Measurements from ENCODE around the gene TMEM120B. TPM values are rescaled to one million over a fixed set of nuclear protein-coding genes. Genes with fewer than 3 reads are reported as not detected.

TMEM120B gene
- polyA plus RNA-seq, 3 donors from 2014 or later, result 1.8 to 4.0 (median 3.1) TPM

DNA sequence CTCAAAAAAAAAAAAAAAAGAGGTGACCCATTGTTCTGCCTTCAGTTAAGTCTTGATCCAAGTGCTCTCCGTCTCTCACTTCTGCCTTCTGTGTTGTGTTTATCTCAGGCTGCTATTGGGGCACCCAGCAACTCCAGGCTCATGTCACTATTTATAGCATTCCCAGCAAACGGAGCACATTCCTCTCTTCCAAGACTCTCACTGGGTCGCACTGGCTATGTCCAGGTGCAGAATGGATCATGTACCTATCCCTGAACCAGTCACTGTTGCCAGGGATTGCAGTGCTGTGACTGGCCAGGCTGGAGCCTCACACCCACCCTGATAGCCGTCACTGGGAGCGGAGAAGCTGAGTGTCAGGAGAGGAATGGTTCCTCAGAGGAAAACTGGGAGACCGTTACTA lies 49.7 kb downstream of the TMEM120B start:
- Mint-ChIP-seq H3K27me3 (ENCODE audit: low read depth in 3 of 3) (no peaks in the 10 kb centered on the region), H3K4me3 (no peak overlapping the region), H3K36me3 (no peaks in the 10 kb centered on the region), H3K27ac (no peak overlapping the region), H3K9me3 (no peaks in the 10 kb centered on the region), H3K4me1 (peaks cover 0 to 7% of the 10 kb centered on the region in 2 donors)
- DNase-seq, result no peak

DNA sequence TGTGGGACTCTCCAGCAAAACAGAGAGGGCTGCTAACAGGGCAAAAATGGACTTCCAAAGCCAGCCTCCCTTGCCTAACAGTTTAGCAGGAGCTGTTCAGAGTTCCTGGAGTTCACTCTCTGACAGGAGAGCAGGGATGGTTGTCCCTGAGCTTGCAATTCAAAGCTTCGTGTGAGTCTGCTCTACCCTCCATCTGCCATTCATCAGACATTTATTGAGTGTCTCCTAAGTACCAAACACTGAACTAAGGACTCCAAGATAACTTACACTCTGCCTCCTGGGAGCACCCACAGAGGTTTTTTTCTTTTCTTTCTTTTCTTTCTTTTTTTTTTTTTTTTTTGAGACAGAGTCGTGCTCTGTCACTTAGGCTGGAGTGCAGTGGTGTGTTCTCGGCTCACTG lies 52.3 kb downstream of the TMEM120B start:
- Mint-ChIP-seq H3K27ac (no peak overlapping the region), H3K4me3 (no peak overlapping the region), H3K9me3 (no peaks in the 10 kb centered on the region)

DNA sequence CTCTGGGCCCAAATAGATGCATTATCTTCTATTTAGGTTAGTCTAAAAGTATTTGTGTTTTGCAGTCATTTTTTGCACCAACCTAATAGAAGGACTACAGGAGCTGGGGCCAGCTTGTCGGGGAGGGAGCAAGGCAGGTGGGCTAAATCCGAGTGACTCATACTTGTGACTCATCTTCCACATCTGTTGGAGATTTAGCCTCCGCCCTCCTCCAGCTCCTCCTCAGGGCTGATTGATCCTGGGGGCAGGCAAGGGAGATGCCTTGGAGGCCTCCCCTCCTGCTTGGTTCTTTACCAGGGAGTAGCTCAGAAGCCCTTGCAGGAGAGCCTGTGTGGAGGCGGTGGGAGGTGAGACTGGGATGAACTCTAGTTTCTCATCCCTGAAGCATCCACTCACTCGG lies 53.0 kb downstream of the TMEM120B start:
- H3K27me3 Mint-ChIP-seq (ENCODE audit: low read depth in 3 of 3), result no peaks in the 10 kb centered on the region
- no peak overlapping the region for H3K4me3 Mint-ChIP-seq
- DNase-seq, result no peak
- H3K27ac Mint-ChIP-seq, result no peak overlapping the region
- H3K36me3 Mint-ChIP-seq, result no peaks in the 10 kb centered on the region
- H3K9me3 Mint-ChIP-seq, result no peaks in the 10 kb centered on the region
- H3K4me1 Mint-ChIP-seq, result peaks cover 0 to 3% of the 10 kb centered on the region in 2 donors

More for the DNA sequence above, 52.3 kb downstream of the TMEM120B start:
- Mint-ChIP-seq H3K36me3 (no peaks in the 10 kb centered on the region), H3K27me3 (ENCODE audit: low read depth in 3 of 3) (no peaks in the 10 kb centered on the region), H3K4me1 (peaks cover 0 to 3% of the 10 kb centered on the region in 2 donors)
- DNase-seq, result no peak

DNA sequence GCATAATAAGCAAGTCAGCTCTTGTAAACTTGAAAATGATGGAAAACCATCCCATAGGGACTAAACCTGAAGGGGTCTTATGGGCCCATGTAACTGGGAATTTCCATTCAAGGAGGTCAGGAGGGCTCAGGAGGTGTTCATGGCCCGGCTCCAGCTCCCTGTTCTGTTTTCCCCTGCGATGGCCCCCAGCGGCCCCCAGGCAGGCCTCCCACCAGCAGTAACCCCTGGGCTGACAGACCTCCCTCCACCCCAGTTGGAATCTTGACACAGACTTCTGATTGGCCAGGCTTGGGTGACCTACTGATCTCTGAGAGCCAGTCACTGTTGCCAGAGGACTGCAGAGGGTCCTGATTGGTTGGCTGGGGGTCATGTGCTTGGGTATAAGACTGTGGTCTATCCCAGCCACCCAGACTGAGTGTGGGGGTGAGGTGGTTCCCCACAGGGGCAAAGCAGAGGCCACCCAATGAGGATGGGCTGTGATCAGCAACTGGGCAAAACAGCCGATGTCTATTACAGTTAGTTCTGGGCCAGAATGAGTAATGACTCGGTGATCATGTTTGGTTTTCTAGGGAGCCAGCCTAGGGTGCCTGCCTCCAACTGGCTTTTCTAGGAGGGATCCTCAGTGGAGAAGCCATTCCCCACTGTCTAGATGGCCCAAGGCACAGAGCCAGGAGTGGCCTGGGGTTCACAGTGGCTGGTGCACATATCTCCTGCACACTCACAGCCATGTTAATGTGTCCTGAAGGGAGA lies 53.9 kb downstream of the TMEM120B start:
- no peaks in the 10 kb centered on the region for H3K9me3 Mint-ChIP-seq
- no peak overlapping the region for H3K27ac Mint-ChIP-seq
- no peaks in the 10 kb centered on the region for H3K27me3 Mint-ChIP-seq (ENCODE audit: low read depth in 3 of 3)
- DNase-seq, result no peak
- no peaks in the 10 kb centered on the region for H3K36me3 Mint-ChIP-seq
- H3K4me3 Mint-ChIP-seq, result no peak overlapping the region
- peaks cover 0 to 3% of the 10 kb centered on the region in 2 donors for H3K4me1 Mint-ChIP-seq

DNA sequence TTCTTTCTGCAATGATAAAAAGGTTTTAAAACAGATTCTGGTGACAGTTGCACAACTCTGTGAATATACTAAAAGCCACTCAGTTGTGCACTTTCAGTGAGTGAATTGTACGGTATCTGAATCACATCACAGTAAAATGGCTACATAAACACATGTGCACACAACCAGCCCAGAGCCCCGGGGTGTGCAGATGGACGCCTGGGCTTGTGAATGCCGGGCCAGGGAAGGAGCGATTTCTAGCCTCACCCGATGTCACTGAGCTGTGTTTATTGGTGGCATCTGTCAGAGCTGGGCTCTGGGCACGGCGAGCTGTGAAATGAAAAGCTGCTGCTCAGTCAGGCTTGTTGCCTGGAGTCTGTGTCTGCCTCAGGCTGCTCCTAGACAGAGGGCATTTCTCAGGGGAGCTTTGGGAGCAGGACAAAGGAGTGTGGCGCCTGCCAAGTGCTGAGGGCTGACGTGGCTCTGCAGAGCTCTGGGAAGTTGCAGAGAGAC lies 55.0 kb downstream of the TMEM120B start:
- Mint-ChIP-seq H3K4me3 (no peak overlapping the region), H3K36me3 (no peaks in the 10 kb centered on the region), H3K4me1 (no peaks in the 10 kb centered on the region), H3K9me3 (no peaks in the 10 kb centered on the region), H3K27ac (no peak overlapping the region), H3K27me3 (ENCODE audit: low read depth in 3 of 3) (no peaks in the 10 kb centered on the region)
- no peak for DNase-seq

DNA sequence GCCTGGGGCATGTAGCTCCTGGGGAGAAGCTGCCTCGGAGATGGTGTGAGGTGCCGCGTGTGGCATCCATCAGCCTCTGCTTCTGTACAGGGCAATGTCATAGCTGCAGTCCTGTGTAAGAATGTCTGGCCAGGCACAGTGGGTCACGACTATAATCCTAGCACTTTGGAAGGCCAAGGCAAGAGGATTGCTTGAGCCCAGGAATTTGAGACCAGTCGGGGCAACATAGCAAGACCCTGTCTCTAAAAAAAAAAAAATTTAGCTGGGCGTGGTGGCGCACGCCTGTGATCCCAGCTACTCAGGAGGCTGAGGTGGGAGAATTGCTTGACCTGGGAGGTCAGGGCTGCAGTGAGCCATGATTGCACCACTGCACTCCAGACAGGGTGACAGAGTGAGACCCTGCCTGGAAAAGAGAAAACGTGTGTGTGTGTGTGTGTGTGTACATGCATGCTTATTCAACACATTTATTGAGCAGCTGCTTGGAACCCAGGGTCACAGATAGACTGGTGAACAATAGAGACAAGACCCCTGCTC lies 56.8 kb downstream of the TMEM120B start:
- H3K9me3 Mint-ChIP-seq, result no peaks in the 10 kb centered on the region
- H3K4me3 Mint-ChIP-seq, result no peak overlapping the region
- DNase-seq, result no peak
- H3K4me1 Mint-ChIP-seq, result peaks cover 7% of the 10 kb centered on the region in 2 donors
- H3K27me3 Mint-ChIP-seq (ENCODE audit: low read depth in 3 of 3), result no peaks in the 10 kb centered on the region
- peak overlapping the region in 1 of 6 donors; percentile 45 for H3K27ac Mint-ChIP-seq
- no peaks in the 10 kb centered on the region for H3K36me3 Mint-ChIP-seq

DNA sequence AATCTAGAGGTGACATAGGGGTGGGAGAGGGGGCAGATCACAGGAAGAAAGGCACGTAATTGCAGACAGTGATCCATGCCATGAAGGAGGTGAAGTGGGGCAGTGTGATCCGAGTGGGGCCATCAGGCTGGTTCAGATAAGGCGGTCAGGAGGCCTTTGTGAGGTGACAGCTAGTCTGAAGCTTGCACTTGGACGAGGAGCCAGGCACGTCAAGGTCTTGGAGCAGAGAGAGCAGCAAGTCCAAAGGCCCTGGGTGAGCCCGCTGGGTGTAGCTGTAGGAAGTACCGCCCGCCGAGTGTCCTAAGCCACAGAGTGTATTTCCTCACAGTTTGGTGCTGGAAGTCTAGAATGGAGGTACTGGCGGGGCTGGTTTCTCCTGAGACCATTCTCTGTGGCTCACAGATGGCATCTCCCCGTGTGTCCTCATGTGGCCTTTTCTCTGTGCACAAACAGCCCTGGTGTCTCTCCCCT lies 57.3 kb downstream of the TMEM120B start:
- H3K4me1 Mint-ChIP-seq, result peaks cover 7% of the 10 kb centered on the region in 2 donors
- no peaks in the 10 kb centered on the region for H3K36me3 Mint-ChIP-seq
- H3K27me3 Mint-ChIP-seq (ENCODE audit: low read depth in 3 of 3), result no peaks in the 10 kb centered on the region
- no peak overlapping the region for H3K4me3 Mint-ChIP-seq
- no peak for DNase-seq
- peak overlapping the region in 1 of 6 donors; percentile 45 for H3K27ac Mint-ChIP-seq
- no peaks in the 10 kb centered on the region for H3K9me3 Mint-ChIP-seq

DNA sequence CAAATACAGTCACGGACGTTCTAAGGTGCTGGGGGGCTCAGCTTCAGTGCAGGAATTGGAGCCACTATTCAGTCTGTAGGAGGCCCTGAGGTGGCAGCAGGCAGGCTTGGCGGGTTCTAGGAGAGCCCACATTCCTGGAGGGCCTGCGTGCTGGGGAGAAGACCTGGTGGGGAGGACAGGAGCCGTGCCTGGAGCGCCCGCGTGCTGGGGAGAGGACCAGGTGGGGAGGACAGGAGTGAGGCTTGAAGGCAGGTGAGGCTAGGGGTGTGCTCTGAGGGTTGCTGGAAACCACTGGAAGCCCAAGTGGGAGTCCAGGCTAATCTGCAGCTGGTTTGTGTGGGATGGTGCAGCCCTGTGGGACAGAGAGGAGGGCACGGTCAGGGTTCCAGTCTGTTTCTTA lies 57.8 kb downstream of the TMEM120B start:
- no peaks in the 10 kb centered on the region for H3K9me3 Mint-ChIP-seq
- peaks cover 7% of the 10 kb centered on the region in 2 donors for H3K4me1 Mint-ChIP-seq
- no peaks in the 10 kb centered on the region for H3K27me3 Mint-ChIP-seq (ENCODE audit: low read depth in 3 of 3)
- no peak overlapping the region for H3K27ac Mint-ChIP-seq
- no peak overlapping the region for H3K4me3 Mint-ChIP-seq
- DNase-seq, result no peak
- no peaks in the 10 kb centered on the region for H3K36me3 Mint-ChIP-seq

DNA sequence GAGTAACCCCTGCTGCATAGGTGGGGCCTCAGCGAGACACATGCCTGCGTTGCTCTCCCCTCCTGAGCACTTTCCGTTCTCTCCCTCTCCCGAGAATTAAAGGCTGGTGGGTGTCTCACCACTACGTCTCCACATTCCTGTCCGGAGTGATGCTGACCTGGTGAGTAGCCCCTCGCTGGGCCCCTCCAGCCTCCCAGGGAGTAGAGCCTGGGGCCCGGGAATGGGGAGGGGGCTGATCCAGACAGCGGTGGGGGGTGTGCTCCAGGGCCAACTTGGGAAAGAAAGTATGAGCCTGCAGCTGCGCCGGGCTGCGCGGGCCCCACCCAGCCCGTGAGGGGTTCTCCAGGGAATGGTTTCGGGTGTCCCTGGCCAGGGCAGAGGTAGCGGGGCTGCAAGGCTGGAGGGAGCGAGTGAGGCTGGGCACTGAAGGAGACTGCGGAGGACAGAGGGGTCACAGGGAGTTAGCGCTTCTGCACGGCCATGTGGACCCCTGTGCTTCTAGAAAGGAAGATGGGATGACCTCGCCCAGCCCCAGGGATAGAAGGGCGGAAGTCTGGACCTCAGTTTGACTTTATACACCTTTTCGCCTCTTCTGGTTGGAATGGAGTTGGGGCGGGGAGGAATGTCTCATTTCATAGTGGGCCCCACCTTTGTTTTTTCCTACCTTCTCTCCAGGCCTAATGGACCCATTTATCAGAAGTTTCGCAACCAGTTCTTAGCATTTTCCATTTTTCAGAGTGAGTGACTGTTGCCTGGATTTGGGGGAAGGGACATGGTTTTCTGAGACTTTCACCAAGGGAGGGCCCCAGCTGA lies 58.5 kb downstream of the TMEM120B start:
- DNase-seq, result no peak
- Mint-ChIP-seq H3K4me3 (no peak overlapping the region), H3K27me3 (ENCODE audit: low read depth in 3 of 3) (no peaks in the 10 kb centered on the region), H3K36me3 (no peaks in the 10 kb centered on the region), H3K4me1 (peaks cover 7 to 9% of the 10 kb centered on the region in 2 donors), H3K9me3 (no peaks in the 10 kb centered on the region), H3K27ac (no peak overlapping the region)

DNA sequence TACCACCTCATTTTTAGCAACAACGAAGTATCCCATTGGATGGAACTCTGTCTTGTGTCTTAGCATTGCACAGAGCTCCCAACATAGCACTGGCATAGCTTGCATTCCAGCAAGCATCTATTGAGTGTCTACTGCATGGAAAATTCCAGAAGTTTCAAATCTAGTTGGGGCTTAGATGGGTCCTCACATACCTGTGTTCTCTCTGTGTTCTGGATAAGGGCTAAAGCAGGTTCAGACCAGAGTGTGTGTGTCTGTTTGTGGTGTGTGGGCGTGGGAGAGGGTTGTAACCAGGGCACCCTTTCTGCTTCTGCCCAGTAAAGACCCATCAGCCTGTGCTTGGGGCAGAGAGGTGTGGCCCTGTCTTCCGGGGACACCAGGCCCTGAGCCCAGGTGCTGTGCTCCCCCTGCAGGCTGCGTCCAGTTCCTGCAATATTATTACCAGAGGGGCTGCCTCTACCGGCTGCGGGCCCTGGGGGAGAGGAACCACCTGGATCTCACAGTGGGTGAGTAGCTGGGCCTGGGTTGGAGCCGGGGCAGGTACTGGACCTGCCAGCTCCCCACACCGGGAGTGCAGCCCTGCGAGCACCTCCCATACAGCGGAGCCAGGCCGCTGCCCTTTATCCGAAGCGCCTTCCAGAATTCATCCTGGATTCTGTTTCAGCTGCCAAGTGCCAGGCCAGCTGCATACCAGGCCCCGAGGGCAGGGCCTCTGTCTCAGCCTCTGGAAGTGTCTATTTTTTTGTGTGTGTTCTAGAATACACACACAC lies 60.6 kb downstream of the TMEM120B start:
- Mint-ChIP-seq H3K27me3 (ENCODE audit: low read depth in 3 of 3) (peaks cover 0 to 4% (median 0%) of the 10 kb centered on the region in 3 donors), H3K9me3 (no peaks in the 10 kb centered on the region), H3K36me3 (no peaks in the 10 kb centered on the region), H3K27ac (peak overlapping the region in 4 of 6 donors; percentile 42 to 81 (median 52)), H3K4me3 (no peak overlapping the region), H3K4me1 (peaks cover 7 to 11% of the 10 kb centered on the region in 2 donors)
- DNase-seq, result peak; percentile 77 to 83 (median 79)

DNA sequence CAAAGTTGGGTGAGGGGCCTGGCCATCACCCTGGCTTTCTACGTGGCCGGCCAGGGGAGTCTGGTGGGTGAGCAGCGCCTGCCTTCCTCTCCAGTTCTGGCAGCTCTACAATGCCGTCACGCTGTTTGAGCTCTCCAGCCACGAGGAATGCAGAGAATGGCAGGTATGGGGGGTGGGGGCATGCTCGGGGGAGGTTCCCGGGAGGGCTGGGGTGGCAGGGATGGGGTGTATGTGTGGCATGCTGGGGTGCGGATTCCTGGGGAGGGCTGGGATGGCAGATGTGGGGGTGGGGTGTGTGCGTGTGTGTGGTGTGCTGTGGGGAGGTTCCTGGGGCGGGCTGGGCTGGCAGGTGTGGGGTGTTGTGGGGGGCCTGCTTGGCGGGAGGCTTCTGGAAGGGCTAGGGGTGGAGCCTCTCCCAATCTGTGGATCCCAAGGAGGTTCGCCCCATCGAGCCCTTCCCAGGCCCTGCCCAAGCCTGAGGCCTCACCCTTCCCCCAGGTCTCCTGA lies 62.5 kb downstream of the TMEM120B start:
- Mint-ChIP-seq H3K9me3 (no peaks in the 10 kb centered on the region), H3K27ac (peak overlapping the region in 1 of 6 donors; percentile 22), H3K36me3 (peaks cover 0 to under 1% (median 0%) of the 10 kb centered on the region in 3 donors), H3K4me3 (no peak overlapping the region), H3K27me3 (ENCODE audit: low read depth in 3 of 3) (peaks cover 0 to 6% (median 0%) of the 10 kb centered on the region in 3 donors), H3K4me1 (peaks cover 8 to 15% of the 10 kb centered on the region in 2 donors)
- DNase-seq, result no peak

DNA sequence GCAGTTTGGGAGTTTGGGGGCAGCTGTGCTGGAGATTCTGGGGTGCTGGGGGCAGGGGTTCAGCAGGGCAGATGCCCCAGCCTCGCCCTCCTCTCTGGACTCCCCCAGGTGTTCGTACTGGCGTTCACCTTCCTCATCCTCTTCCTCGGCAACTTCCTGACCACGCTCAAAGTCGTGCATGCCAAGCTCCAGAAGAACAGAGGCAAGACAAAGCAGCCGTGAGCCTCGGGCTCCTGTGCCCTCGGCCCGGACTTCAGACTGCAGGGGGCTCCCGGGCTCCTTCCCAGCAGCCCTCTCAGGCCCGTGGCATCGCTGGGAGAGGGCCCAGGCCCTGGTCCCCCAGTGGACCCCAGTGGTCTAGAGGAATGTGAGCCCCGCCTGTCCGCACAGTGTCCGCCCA lies 62.9 kb downstream of the TMEM120B start:
- Mint-ChIP-seq H3K4me1 (peaks cover 13 to 17% of the 10 kb centered on the region in 2 donors), H3K4me3 (no peak overlapping the region)

More for the DNA sequence above, 62.9 kb downstream of the TMEM120B start:
- H3K9me3 Mint-ChIP-seq, result no peaks in the 10 kb centered on the region
- H3K36me3 Mint-ChIP-seq, result peaks cover 0 to 6% (median 4%) of the 10 kb centered on the region in 3 donors
- peaks cover 0 to 6% (median 3%) of the 10 kb centered on the region in 3 donors for H3K27me3 Mint-ChIP-seq (ENCODE audit: low read depth in 3 of 3)
- H3K27ac Mint-ChIP-seq, result no peak overlapping the region
- DNase-seq, result no peak

Measured in immature natural killer cell (primary cell).